Endometrium (tissue), 2 donors: Measurements from ENCODE around the gene ABLIM2.

Experiments used
- FAIRE-seq: peaks from 2 replicates; lab custom pipeline; 2012; peaks lifted over from hg19 to GRCh38; lab: Jason Lieb, UNC
- donor health status: control.
- donor health status: control.

ABLIM2 gene

DNA sequence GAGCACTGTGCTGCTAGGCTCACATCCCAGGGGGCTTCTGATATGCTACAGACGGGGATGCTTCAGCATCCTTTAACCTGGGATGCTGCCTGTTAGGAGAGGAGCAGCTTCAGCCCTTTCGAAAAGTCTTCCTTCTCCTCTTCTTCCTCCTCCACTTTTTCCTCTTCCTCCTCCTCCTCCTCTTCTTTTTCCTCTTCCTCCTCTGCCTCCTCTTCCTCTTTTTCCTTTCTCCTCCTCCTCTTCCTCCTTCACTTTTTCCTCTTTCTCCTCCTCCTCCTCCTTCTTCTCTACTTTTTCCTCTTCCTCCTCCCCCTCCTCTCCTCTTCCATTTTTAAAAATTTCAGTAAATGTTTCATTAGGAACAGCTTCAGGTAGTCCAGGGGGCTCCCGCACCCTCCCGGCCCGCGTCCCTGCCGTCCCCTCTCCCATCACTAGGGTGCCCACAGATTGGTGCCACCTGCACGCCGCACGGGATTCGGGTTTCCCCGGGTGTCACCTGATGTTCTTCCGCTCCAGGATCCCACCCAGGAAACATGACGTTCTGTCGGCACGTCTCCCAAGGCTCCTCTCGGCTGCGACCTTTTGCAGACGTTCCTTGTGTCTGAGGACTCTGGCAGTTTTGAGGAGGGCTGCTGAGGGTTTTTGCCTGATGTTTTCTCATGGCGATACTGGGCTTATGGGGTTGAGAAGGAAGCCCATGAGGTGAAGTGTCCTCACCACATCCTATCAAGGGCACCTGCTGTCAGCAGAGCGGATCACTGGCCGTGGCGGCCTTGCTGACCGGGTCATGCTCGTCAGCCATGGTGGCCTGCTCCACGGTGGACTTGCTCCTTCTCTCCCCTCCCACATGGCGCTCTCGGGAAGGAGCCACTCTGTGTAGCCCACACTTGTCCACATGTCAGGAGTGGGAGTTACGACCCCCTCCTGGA lies 135.6 kb downstream of the ABLIM2 start:
- no peak for FAIRE-seq

- FAIRE-seq: no peak
Measured at GRCh38 chr4:8021796-8022195, 136.8 kb downstream of the ABLIM2 start.

DNA sequence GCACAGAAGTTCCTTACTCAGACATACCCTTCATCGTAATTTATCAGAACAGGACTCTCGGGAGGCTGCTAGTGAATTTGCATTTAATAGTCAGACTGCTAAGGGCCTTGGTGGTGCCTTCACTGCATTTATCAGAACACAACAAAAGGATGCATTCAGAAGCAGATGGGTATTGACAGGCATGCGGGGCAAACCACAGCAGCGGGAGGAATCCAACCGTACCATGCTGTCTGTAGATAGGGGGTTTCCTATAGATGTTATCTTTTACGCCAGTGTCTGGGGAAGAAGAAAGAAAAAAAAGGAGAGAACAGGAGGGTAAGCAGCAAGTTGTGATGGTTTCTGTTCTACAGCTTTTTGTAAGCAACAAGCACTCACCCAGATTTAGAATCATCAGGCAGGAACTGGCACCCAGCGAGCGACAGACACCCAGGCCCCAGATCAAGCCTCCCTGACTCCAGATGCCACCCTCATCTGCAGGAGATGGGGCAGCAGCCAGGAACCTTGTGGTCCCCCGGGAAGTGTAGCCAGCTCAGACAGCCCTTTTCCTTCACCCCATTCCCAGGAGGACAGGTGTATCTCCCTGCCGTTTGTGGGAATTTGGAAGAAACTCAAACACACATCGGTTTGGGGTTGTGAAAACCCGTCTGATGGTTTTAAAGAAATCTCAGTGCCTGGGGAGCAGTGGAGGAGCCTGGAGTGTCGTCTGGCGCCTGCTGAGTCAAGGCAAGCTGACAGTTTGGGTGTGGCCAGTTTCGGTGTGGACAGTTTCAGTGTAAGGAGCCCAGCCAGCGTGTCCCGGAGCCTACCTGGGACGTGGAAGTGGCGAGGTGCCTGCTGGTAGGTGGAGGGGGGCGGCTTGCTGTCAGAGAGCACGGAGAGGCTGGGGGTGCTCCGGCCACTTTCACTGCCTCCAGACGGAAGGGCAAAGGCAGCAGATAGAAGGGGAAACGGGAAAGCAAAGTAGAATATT lies 138.9 kb downstream of the ABLIM2 start:
- FAIRE-seq: no peak

- FAIRE-seq: no peak
Measured at GRCh38 chr4:8016527-8016926, 142.1 kb downstream of the ABLIM2 start.

DNA sequence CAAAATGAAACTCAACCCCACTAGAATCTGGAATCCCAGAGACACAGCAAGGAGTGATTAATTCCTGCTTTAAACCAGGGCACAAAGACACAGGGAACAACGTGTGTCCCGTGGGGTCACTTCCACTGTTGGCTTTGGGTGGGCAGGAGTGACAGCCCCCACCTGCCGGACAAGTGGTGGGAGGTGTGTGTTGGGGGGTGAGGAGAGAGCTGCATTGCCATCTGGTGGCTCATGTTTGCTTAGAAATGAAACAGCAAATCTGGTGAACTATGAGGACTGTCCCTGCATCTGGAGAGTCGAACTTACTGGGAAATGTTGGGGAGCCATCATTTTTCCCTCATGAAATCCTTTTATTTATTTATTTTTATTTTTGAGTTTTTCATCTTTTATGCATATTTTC lies 143.1 kb downstream of the ABLIM2 start:
- FAIRE-seq: peak; percentile 15

DNA sequence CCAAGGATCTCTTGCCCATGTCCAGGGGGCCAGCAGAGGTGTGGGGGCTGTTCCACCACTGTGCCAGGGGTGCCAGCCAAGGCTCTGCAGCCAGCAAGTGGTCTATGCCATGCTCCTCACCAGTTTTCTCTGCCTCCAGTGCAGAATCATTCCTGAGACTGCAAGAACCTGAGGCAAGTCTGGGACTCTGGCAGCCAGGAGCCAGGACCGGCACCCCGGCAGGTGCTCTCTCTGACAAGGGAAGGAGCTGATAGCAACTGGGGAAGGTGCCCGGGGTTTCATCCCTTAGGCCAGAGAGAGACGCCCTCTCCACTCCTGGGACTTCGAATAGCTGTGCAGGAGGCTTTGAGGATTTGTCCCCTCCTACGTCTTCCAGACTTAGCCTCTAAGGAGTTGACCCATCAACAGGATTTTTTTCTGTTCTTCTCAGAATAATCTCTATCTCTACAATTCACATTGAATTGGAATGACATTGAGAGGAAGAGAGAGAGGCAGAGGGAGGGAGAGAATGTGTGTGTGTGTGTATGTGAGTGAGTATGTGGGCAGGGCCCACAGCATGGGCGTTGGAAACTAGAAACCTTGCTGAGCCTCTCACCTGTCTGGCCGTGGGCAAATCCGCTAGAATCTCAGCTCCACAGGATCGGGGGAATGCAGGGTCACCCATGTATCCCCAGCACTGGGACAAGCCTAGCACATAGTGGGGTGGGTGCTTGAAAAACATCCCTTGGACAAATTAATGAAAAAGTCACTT lies 144.5 kb downstream of the ABLIM2 start:
- FAIRE-seq: no peak

GRCh38 chr4:8012517-8012916 lies 146.1 kb downstream of the ABLIM2 start:
- FAIRE-seq: no peak

GRCh38 chr4:8010618-8011017 lies 148.0 kb downstream of the ABLIM2 start:
- no peak for FAIRE-seq

- FAIRE-seq: no peak
Measured at GRCh38 chr4:8009710-8010511, 148.7 kb downstream of the ABLIM2 start.

DNA sequence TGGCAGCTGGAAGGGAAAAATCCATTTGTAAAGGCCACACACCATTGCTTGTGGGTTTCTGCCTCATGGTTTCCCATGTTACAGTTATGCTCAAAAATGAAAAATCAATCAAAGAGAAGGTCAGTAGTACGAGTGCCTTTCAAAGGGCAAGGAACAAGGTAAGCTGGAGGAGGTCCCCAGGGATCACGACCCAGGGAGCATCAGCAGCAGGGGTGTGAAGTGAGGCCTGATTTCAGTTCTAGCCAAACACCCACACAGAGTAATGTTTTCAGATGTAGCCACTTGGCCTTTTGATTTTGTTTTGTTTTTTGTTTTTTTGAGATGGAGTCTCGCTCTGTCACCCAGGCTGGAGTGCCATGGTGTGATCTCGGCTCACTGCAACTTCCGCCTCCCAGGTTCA lies 149.5 kb downstream of the ABLIM2 start:
- FAIRE-seq: no peak

GRCh38 chr4:8008391-8008790 lies 150.2 kb downstream of the ABLIM2 start:
- FAIRE-seq: no peak

DNA sequence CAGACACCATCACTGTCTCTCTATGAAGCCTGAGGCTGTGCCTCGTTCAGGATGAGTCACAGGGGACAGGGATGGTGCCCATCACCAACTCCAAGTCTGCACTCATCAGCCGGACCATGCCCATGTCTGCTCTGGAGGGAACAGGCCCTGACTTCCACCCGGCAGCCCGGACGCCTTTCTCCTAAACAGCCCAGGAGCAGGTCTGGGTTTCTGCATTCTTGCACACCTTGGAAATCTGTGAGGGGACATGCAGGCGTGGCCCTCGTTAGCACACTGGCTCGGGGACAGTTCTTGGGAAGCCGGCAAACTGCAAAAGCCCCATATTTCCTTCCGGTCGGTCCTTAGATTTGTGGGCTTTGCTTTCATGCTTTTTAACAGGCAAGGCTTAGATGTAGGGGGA lies 151.0 kb downstream of the ABLIM2 start:
- FAIRE-seq: no peak

DNA sequence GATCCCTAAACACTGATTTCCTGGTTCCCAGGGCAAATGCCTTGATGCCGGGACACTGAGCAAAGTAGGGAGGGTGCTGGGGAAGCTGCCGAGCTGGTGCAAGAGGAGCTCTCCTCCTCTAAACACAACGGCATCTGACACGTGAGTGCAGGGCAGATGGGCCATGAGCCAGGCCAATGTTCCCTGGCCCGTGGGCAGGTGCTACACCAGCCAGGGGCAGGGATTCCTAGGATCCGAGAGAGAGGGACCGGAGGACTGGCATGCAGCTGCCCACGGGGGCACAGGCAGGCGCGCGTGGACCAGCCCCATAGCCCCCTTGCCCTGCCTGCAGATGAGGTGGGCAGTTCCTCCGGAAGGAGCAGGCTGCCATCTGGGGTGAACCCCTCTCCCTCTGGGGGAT lies 152.1 kb downstream of the ABLIM2 start:
- no peak for FAIRE-seq

- FAIRE-seq: no peak
Measured at GRCh38 chr4:8005814-8006215, 152.8 kb downstream of the ABLIM2 start.

GRCh38 chr4:8005033-8005808 lies 153.4 kb downstream of the ABLIM2 start:
- no peak for FAIRE-seq

GRCh38 chr4:8004066-8004465 lies 154.5 kb downstream of the ABLIM2 start:
- no peak for FAIRE-seq

GRCh38 chr4:8002525-8003309 lies 155.9 kb downstream of the ABLIM2 start:
- no peak for FAIRE-seq

GRCh38 chr4:8001564-8002355 lies 156.9 kb downstream of the ABLIM2 start:
- no peak for FAIRE-seq
